OCI-LY3 (cell line): ENCODE results near the gene CCDC106.

Experiments
- H2AFZ ChIP-seq: fragments of 200-600, 300-600 bp; shearing (Covaris generic); 2 replicates; pipeline ENCODE4 v1.6.0; 2014; ENCODE audit warnings: antibody characterized with exemption, low read depth, low read length
- H3K27ac ChIP-seq: fragments of 200-600, 300-600 bp; sonication (generic); 2 replicates; pipeline ENCODE4 v1.5.1; 2014; ENCODE audit warnings: mild to moderate bottlenecking, low read length, moderate library complexity, mixed read lengths
- H3K27me3 ChIP-seq: fragments of 200-600, 300-600 bp; sonication (generic); 2 replicates; pipeline ENCODE4 v1.6.1; 2014; ENCODE audit warnings: low read depth, low read length, mixed read lengths
- H3K36me3 ChIP-seq: fragments of 200-600, 300-600 bp; sonication (generic); replicated peaks from 2 replicates; pipeline ENCODE3; 2014; ENCODE audit warnings: low read depth, low read length, mixed read lengths
- H3K4me1 ChIP-seq: fragments of 300-600, 200-600 bp; sonication (generic); 2 replicates; pipeline ENCODE4 v1.6.1; 2014; ENCODE audit warnings: low read length, mixed read lengths
- H3K4me2 ChIP-seq: fragments of 200-600, 300-600 bp; sonication (generic); 2 replicates; pipeline ENCODE4 v1.6.1; 2014; ENCODE audit warnings: low read length, mixed read lengths
- H3K4me3 ChIP-seq: fragments of 300-600, 200-600 bp; sonication (generic); 2 replicates; pipeline ENCODE4 v1.5.1; 2014; ENCODE audit warnings: antibody characterized with exemption, mild to moderate bottlenecking, low read length, moderate library complexity
- H3K79me2 ChIP-seq: fragments of 300-600, 200-600 bp; shearing (Covaris generic); 2 replicates; pipeline ENCODE4 v1.6.1; 2014; ENCODE audit warnings: mild to moderate bottlenecking, low read length, mixed read lengths
- H3K9ac ChIP-seq: fragments of 300-600, 200-600 bp; shearing (Covaris generic); 2 replicates; pipeline ENCODE4 v1.6.0; 2014; ENCODE audit warnings: mild to moderate bottlenecking, low read length, moderate library complexity
- H3K9me3 ChIP-seq: fragments of 200-600, 300-600 bp; shearing (Covaris generic); 2 replicates; pipeline ENCODE4 v1.6.1; 2014; ENCODE audit warnings: low read length, mixed read lengths; ENCODE audit not compliant: insufficient read depth
- H4K20me1 ChIP-seq: fragments of 200-600, 300-600 bp; sonication (generic); 2 replicates; pipeline ENCODE4 v1.6.1; 2016; ENCODE audit warnings: low read length, mixed read lengths; ENCODE audit not compliant: insufficient read depth
- EZH2phosphoT487 ChIP-seq: fragments of 200-600 bp; shearing (Covaris generic); IDR thresholded peaks from 2 replicates; pipeline ENCODE4 v1.6.1; 2018; ENCODE audit warnings: antibody characterized with exemption, mixed run types, low read depth
- TF ChIP-seq, protein P1 (sequence below): fragments of 200-600, 300-600 bp; sonication (generic); IDR thresholded peaks from 2 replicates; pipeline ENCODE4 v1.5.1; 2014; ENCODE audit warnings: antibody characterized with exemption, low read length, low read depth

The CCDC106 gene

DNA sequence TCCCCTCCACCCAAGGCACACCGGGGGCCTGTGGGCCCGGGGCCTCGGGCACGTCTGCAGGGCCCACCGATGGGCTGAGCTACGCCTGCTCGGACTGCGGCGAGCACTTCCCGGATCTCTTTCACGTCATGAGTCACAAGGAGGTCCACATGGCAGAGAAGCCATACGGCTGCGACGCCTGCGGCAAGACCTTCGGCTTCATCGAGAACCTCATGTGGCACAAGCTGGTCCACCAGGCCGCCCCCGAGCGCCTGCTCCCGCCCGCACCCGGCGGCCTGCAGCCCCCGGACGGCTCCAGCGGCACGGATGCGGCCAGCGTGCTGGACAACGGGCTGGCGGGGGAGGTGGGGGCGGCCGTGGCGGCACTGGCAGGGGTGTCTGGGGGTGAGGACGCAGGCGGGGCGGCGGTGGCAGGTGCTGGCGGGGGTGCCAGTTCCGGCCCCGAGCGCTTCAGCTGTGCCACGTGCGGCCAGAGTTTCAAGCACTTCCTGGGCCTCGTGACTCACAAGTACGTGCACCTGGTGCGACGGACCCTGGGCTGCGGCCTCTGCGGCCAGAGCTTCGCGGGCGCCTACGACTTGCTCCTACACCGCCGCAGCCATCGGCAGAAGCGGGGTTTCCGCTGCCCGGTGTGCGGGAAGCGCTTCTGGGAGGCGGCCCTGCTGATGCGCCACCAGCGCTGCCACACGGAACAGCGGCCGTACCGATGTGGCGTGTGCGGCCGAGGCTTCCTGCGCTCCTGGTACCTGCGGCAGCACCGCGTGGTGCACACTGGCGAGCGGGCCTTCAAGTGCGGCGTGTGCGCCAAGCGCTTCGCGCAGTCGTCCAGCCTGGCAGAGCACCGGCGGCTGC is 32.2 kb upstream of the CCDC106 start:
- peaks cover 23% of the 10 kb centered on the region for H3K4me1 ChIP-seq
- H4K20me1 ChIP-seq: peaks cover 8% of the 10 kb centered on the region
- no peak overlapping the region for H3K4me2 ChIP-seq
- no peak overlapping the region for H3K9ac ChIP-seq
- no peak overlapping the region for H2AFZ ChIP-seq
- H3K79me2 ChIP-seq: peaks cover 20% of the 10 kb centered on the region
- no peaks in the 10 kb centered on the region for H3K27me3 ChIP-seq
- H3K36me3 ChIP-seq: peaks cover 38% of the 10 kb centered on the region
- H3K27ac ChIP-seq: no peak overlapping the region
- H3K4me3 ChIP-seq: no peak overlapping the region
- no peaks in the 10 kb centered on the region for H3K9me3 ChIP-seq
- no peak for TF ChIP-seq EZH2phosphoT487
- TF ChIP-seq, protein P1, sequence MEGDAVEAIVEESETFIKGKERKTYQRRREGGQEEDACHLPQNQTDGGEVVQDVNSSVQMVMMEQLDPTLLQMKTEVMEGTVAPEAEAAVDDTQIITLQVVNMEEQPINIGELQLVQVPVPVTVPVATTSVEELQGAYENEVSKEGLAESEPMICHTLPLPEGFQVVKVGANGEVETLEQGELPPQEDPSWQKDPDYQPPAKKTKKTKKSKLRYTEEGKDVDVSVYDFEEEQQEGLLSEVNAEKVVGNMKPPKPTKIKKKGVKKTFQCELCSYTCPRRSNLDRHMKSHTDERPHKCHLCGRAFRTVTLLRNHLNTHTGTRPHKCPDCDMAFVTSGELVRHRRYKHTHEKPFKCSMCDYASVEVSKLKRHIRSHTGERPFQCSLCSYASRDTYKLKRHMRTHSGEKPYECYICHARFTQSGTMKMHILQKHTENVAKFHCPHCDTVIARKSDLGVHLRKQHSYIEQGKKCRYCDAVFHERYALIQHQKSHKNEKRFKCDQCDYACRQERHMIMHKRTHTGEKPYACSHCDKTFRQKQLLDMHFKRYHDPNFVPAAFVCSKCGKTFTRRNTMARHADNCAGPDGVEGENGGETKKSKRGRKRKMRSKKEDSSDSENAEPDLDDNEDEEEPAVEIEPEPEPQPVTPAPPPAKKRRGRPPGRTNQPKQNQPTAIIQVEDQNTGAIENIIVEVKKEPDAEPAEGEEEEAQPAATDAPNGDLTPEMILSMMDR: no peak

GRCh38 chr19:55616395-55616875 is 31.6 kb upstream of the CCDC106 start:
- Histone ChIP-seq H3K27me3 (no peaks in the 10 kb centered on the region), H3K79me2 (peaks cover 13% of the 10 kb centered on the region), H4K20me1 (peaks cover 8% of the 10 kb centered on the region), H3K9ac (no peak overlapping the region), H3K4me1 (peaks cover 17% of the 10 kb centered on the region), H3K4me3 (no peak overlapping the region), H3K9me3 (no peaks in the 10 kb centered on the region), H3K4me2 (no peak overlapping the region), H2AFZ (no peak overlapping the region), H3K36me3 (peaks cover 37% of the 10 kb centered on the region), H3K27ac (no peak overlapping the region)
- TF ChIP-seq EZH2phosphoT487: no peak
- TF ChIP-seq, protein P1: no peak

GRCh38 chr19:55617426-55617825 is 30.6 kb upstream of the CCDC106 start:
- H3K4me3 ChIP-seq: no peak overlapping the region
- H3K9ac ChIP-seq: no peak overlapping the region
- TF ChIP-seq, protein P1: no peak
- TF ChIP-seq EZH2phosphoT487: no peak
- no peak overlapping the region for H2AFZ ChIP-seq
- H3K27me3 ChIP-seq: no peaks in the 10 kb centered on the region
- H3K36me3 ChIP-seq: peaks cover 37% of the 10 kb centered on the region
- H3K4me1 ChIP-seq: peaks cover 7% of the 10 kb centered on the region
- H3K79me2 ChIP-seq: peaks cover 9% of the 10 kb centered on the region
- H3K4me2 ChIP-seq: no peak overlapping the region
- H3K27ac ChIP-seq: no peak overlapping the region
- no peaks in the 10 kb centered on the region for H3K9me3 ChIP-seq
- peaks cover 8% of the 10 kb centered on the region for H4K20me1 ChIP-seq

DNA sequence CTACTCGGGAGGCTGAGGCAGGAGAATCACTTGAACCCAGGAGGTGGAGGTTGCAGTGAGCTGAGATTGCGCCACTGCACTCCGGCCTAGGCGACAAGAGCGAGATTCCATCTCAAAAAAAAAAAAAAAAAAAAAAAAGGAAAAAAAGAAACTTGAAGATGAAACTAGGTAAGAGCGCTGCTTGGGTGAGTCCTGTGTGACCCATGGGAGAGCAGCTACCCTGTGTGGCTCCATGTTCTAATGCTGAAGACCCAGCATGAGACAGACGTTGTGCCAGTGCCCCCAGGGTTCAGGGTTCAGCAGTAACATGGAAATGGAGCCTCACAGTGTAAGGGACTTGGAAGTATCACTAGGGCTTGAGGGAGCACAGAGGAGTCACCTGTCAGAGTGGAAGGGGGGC is 29.6 kb upstream of the CCDC106 start:
- no peaks in the 10 kb centered on the region for H3K27me3 ChIP-seq
- 0 out of 2 replicates have a peak, but pooled peaks cover 3% of the 10 kb centered on the region for H4K20me1 ChIP-seq
- no peak overlapping the region for H3K27ac ChIP-seq

More for the DNA sequence above, 29.6 kb upstream of the CCDC106 start:
- no peaks in the 10 kb centered on the region for H3K4me1 ChIP-seq
- no peak overlapping the region for H3K4me3 ChIP-seq
- TF ChIP-seq EZH2phosphoT487: no peak
- TF ChIP-seq, protein P1: no peak
- H3K4me2 ChIP-seq: no peak overlapping the region
- H3K9ac ChIP-seq: no peak overlapping the region
- no peaks in the 10 kb centered on the region; the same call in 1 of the 2 replicates for H3K79me2 ChIP-seq
- no peak overlapping the region for H2AFZ ChIP-seq
- H3K36me3 ChIP-seq: peaks cover 37% of the 10 kb centered on the region
- no peaks in the 10 kb centered on the region for H3K9me3 ChIP-seq
